WTC11 (cell line): ENCODE measurements around the gene CROCC. TPM values are rescaled to one million over a fixed set of nuclear protein-coding genes. Genes with fewer than 3 reads are reported as not detected.

ENCODE experiments used
- ATAC-seq: fragments of 200-7000 bp; cut with Tn5 transposase; 2 replicates; pipeline ENCODE4 v1.10.0; 2021; ENCODE audit warnings: mild to moderate bottlenecking, moderate library complexity
- CTCF ChIA-PET: fragments of 300-600 bp; sonication (Branson Sonifier 250); formaldehyde crosslinking; loops from one replicate; lab custom pipeline; 2021; ENCODE audit warnings: antibody characterized with exemption; lab: Charles Lee
- POLR2A ChIA-PET: fragments of 350-600 bp; sonication (Branson Sonifier 250); formaldehyde crosslinking; loops from one replicate; lab custom pipeline; 2021; ENCODE audit warnings: antibody characterized with exemption; lab: Charles Lee
- DNase-seq: peaks from one replicate; pipeline ENCODE4 v3.0.0; 2021; ENCODE audit warnings: low spot score
- H3K27ac Mint-ChIP-seq: 2 replicates; pipeline ENCODE4 v1.8.0; 2021; ENCODE audit warnings: mixed read lengths
- H3K27me3 Mint-ChIP-seq: 2 replicates; pipeline ENCODE4 v1.8.0; 2021; ENCODE audit warnings: low read depth, mild to moderate bottlenecking, moderate library complexity, mixed read lengths
- H3K36me3 Mint-ChIP-seq: 2 replicates; pipeline ENCODE4 v1.8.0; 2021; ENCODE audit warnings: mixed read lengths
- H3K4me1 Mint-ChIP-seq: 2 replicates; pipeline ENCODE4 v1.8.0; 2022; ENCODE audit warnings: mixed read lengths
- H3K4me3 Mint-ChIP-seq: 2 replicates; pipeline ENCODE4 v1.8.0; 2021; ENCODE audit warnings: mild to moderate bottlenecking, moderate library complexity, mixed read lengths
- H3K9me3 Mint-ChIP-seq: 2 replicates; pipeline ENCODE4 v1.8.0; 2021; ENCODE audit warnings: mixed read lengths
- CBFB ChIP-seq: sonication (generic); formaldehyde crosslinking; IDR thresholded peaks from 2 replicates; pipeline ENCODE4 v1.8.1; 2022; ENCODE audit warnings: mild to moderate bottlenecking, low read depth, missing genetic modification reagents
- CREM ChIP-seq: sonication (generic); formaldehyde crosslinking; IDR thresholded peaks from 2 replicates; pipeline ENCODE4 v1.8.1; 2022; ENCODE audit warnings: mild to moderate bottlenecking, missing genetic modification reagents, moderate library complexity
- GTF2I ChIP-seq: fragments of 250-450 bp; sonication (Bioruptor Pico); conservative IDR thresholded peaks from 2 replicates; pipeline ENCODE4 v1.4.0; 2021; ENCODE audit warnings: mild to moderate bottlenecking
- JAZF1 ChIP-seq: fragments of 250-450 bp; sonication (Bioruptor Pico); IDR thresholded peaks from 2 replicates; pipeline ENCODE4 v1.9.0; 2021; ENCODE audit warnings: moderate library complexity, mild to moderate bottlenecking, inconsistent platforms
- KAT7 ChIP-seq: sonication (generic); formaldehyde crosslinking; IDR thresholded peaks from 2 replicates; pipeline ENCODE4 v1.8.1; 2023; ENCODE audit warnings: missing genetic modification reagents, mild to moderate bottlenecking, borderline replicate concordance
- NFATC4 ChIP-seq: fragments of 250-450 bp; sonication (Bioruptor Pico); IDR thresholded peaks from 2 replicates; pipeline ENCODE4 v1.9.0; 2021; ENCODE audit warnings: mild to moderate bottlenecking
- RORB ChIP-seq: fragments of 250-450 bp; sonication (Bioruptor Pico); IDR thresholded peaks from 2 replicates; pipeline ENCODE4 v1.9.0; 2021; ENCODE audit warnings: mild to moderate bottlenecking
- TCF7 ChIP-seq: sonication (generic); formaldehyde crosslinking; IDR thresholded peaks from 2 replicates; pipeline ENCODE4 v1.8.0; 2022; ENCODE audit warnings: mild to moderate bottlenecking, low read depth, missing genetic modification reagents, moderate library complexity
- ZNF121 ChIP-seq: sonication (generic); formaldehyde crosslinking; IDR thresholded peaks from 2 replicates; pipeline ENCODE4 v1.8.0; 2023; ENCODE audit warnings: missing genetic modification reagents
- ZNF138 ChIP-seq: sonication (generic); formaldehyde crosslinking; conservative IDR thresholded peaks from 2 replicates; pipeline ENCODE4 v1.8.1; 2022; ENCODE audit warnings: mild to moderate bottlenecking, moderate library complexity, missing genetic modification reagents
- ZNF317 ChIP-seq: sonication (generic); formaldehyde crosslinking; IDR thresholded peaks from 2 replicates; pipeline ENCODE4 v1.8.1; 2023; ENCODE audit warnings: low read depth, mild to moderate bottlenecking, moderate library complexity, missing genetic modification reagents, borderline replicate concordance
- ZNF396 ChIP-seq: fragments of 250-450 bp; sonication (Bioruptor Pico); IDR thresholded peaks from 2 replicates; pipeline ENCODE4 v1.8.0; 2021; ENCODE audit warnings: mild to moderate bottlenecking, moderate library complexity, borderline replicate concordance
- ZNF416 ChIP-seq: fragments of 250-450 bp; sonication (Bioruptor Pico); IDR thresholded peaks from 2 replicates; pipeline ENCODE4 v1.9.0; 2021; ENCODE audit warnings: mild to moderate bottlenecking, inconsistent platforms
- total RNA-seq: library from RNA; stranded (reverse); gene quantifications from 3 replicates; pipeline ENCODE4 v1.2.3, GENCODE V29; 2021
- TF ChIP-seq, protein P1 (sequence below): fragments of 250-450 bp; sonication (Bioruptor Pico); IDR thresholded peaks from 2 replicates; pipeline ENCODE4 v1.9.0; 2021; ENCODE audit warnings: mild to moderate bottlenecking
- TF ChIP-seq, protein P2 (sequence below): sonication (generic); formaldehyde crosslinking; IDR thresholded peaks from 2 replicates; pipeline ENCODE4 v1.8.0; 2022; ENCODE audit warnings: mild to moderate bottlenecking, missing genetic modification reagents
- TF ChIP-seq, protein P3 (sequence below): sonication (generic); formaldehyde crosslinking; IDR thresholded peaks from 2 replicates; pipeline ENCODE4 v1.8.1; 2023; ENCODE audit warnings: mild to moderate bottlenecking, missing genetic modification reagents
- TF ChIP-seq, protein P4 (sequence below): sonication (generic); formaldehyde crosslinking; IDR thresholded peaks from 2 replicates; pipeline ENCODE4 v1.8.1; 2023; ENCODE audit warnings: mild to moderate bottlenecking, missing genetic modification reagents
- TF ChIP-seq, protein P5 (sequence below): fragments of 250-450 bp; sonication (Bioruptor Pico); IDR thresholded peaks from 2 replicates; pipeline ENCODE4 v1.9.0; 2021; ENCODE audit warnings: mild to moderate bottlenecking, borderline replicate concordance
- TF ChIP-seq, protein P6 (sequence below): sonication (generic); formaldehyde crosslinking; IDR thresholded peaks from 2 replicates; pipeline ENCODE4 v1.8.1; 2023; ENCODE audit warnings: mild to moderate bottlenecking, missing genetic modification reagents, moderate library complexity
- TF ChIP-seq, protein P7 (sequence below): sonication (generic); formaldehyde crosslinking; IDR thresholded peaks from 2 replicates; pipeline ENCODE4 v1.8.0; 2022; ENCODE audit warnings: missing genetic modification reagents

CROCC gene
- total RNA-seq, 1 experiment from 2014 or later: 75.6 TPM

DNA sequence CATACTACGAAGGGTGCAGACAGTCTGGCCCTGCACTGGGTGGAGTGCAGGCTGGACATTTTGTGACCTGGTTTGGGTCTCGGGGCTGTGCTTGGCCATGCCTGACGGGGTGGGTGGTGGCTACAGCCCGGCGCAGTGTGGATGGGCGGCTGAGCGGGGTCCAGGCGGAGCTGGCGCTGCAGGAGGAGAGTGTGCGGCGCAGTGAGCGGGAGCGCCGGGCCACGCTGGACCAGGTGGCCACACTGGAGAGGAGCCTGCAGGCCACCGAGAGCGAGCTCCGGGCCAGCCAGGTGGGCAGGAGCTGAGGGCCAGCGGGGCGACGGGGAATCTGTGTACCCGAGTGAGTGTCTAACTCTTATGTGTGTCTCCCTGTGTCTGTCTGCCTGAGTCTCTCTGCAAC lies 44.6 kb downstream of the CROCC start:
- peaks cover 22% of the 10 kb centered on the region for H3K36me3 Mint-ChIP-seq
- H3K9me3 Mint-ChIP-seq: no peaks in the 10 kb centered on the region
- no peak overlapping the region for H3K27ac Mint-ChIP-seq
- no peak for TF ChIP-seq ZNF396 (CRISPR knock-in tag)
- no peak for TF ChIP-seq TCF7 (CRISPR knock-in tag)
- TF ChIP-seq, protein P1, sequence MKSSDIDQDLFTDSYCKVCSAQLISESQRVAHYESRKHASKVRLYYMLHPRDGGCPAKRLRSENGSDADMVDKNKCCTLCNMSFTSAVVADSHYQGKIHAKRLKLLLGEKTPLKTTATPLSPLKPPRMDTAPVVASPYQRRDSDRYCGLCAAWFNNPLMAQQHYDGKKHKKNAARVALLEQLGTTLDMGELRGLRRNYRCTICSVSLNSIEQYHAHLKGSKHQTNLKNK: no peak
- no peak for TF ChIP-seq ZNF138
- TF ChIP-seq, protein P2, sequence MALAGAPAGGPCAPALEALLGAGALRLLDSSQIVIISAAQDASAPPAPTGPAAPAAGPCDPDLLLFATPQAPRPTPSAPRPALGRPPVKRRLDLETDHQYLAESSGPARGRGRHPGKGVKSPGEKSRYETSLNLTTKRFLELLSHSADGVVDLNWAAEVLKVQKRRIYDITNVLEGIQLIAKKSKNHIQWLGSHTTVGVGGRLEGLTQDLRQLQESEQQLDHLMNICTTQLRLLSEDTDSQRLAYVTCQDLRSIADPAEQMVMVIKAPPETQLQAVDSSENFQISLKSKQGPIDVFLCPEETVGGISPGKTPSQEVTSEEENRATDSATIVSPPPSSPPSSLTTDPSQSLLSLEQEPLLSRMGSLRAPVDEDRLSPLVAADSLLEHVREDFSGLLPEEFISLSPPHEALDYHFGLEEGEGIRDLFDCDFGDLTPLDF (CRISPR knock-in tag): no peak
- TF ChIP-seq, all 79 proteins: peak for 0
- Mint-ChIP-seq H3K27me3 (no peaks in the 10 kb centered on the region), H3K4me1 (0 out of 2 replicates have a peak, but pooled peaks cover 2% of the 10 kb centered on the region), H3K4me3 (no peak overlapping the region)
- DNase-seq: no peak
- CTCF ChIA-PET: interaction anchor here (1.2 to 2.5 kb wide), 4 partner anchors 12 to 41 kb away, joined by 4 to 14 read pairs (median 4); no protein-coding TSS in a partner anchor
- POLR2A ChIA-PET: no interaction called here
- ATAC-seq: no peak

DNA sequence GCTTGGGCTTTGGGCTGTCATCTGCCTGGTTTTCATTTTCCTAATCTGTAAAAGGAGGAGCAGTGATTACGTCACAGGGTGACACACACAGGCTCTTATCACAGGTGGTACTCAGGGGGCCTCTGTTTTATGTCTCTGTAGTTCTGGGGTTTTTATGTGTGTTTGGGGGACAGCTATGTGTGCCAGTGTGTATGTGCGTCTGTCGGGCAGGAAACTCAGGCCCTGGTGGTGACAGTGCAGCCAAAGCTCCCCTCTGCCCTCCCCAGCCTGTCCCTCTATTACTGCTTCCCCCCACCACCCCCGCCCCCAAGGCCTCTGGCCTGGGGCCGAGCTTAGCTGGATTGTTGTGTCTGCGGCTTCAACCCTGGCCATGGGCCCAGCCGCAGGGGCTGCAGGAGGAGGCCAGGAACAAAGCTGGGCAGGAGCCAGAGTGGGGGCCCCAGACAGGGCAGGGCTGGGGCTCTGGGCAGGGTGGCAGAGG lies 45.4 kb downstream of the CROCC start:
- Mint-ChIP-seq H3K4me3 (no peak overlapping the region), H3K27ac (no peak overlapping the region), H3K36me3 (peaks cover 22% of the 10 kb centered on the region), H3K27me3 (no peaks in the 10 kb centered on the region), H3K4me1 (peaks cover 6% of the 10 kb centered on the region), H3K9me3 (no peaks in the 10 kb centered on the region)
- POLR2A ChIA-PET: no interaction called here
- CTCF ChIA-PET: interaction anchor here (1.1 to 2.5 kb wide), 6 partner anchors 11 to 40 kb away, joined by 3 to 14 read pairs (median 4); no protein-coding TSS in a partner anchor
- DNase-seq (no peak), ATAC-seq (no peak)
- TF ChIP-seq, protein P3, sequence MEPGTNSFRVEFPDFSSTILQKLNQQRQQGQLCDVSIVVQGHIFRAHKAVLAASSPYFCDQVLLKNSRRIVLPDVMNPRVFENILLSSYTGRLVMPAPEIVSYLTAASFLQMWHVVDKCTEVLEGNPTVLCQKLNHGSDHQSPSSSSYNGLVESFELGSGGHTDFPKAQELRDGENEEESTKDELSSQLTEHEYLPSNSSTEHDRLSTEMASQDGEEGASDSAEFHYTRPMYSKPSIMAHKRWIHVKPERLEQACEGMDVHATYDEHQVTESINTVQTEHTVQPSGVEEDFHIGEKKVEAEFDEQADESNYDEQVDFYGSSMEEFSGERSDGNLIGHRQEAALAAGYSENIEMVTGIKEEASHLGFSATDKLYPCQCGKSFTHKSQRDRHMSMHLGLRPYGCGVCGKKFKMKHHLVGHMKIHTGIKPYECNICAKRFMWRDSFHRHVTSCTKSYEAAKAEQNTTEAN: no peak
- TF ChIP-seq, protein P4, sequence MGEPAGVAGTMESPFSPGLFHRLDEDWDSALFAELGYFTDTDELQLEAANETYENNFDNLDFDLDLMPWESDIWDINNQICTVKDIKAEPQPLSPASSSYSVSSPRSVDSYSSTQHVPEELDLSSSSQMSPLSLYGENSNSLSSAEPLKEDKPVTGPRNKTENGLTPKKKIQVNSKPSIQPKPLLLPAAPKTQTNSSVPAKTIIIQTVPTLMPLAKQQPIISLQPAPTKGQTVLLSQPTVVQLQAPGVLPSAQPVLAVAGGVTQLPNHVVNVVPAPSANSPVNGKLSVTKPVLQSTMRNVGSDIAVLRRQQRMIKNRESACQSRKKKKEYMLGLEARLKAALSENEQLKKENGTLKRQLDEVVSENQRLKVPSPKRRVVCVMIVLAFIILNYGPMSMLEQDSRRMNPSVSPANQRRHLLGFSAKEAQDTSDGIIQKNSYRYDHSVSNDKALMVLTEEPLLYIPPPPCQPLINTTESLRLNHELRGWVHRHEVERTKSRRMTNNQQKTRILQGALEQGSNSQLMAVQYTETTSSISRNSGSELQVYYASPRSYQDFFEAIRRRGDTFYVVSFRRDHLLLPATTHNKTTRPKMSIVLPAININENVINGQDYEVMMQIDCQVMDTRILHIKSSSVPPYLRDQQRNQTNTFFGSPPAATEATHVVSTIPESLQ (CRISPR knock-in tag): no peak
- no peak for TF ChIP-seq ZNF121
- no peak for TF ChIP-seq CREM (CRISPR knock-in tag)
- TF ChIP-seq GTF2I (CRISPR knock-in tag): no peak
- TF ChIP-seq, protein P5, sequence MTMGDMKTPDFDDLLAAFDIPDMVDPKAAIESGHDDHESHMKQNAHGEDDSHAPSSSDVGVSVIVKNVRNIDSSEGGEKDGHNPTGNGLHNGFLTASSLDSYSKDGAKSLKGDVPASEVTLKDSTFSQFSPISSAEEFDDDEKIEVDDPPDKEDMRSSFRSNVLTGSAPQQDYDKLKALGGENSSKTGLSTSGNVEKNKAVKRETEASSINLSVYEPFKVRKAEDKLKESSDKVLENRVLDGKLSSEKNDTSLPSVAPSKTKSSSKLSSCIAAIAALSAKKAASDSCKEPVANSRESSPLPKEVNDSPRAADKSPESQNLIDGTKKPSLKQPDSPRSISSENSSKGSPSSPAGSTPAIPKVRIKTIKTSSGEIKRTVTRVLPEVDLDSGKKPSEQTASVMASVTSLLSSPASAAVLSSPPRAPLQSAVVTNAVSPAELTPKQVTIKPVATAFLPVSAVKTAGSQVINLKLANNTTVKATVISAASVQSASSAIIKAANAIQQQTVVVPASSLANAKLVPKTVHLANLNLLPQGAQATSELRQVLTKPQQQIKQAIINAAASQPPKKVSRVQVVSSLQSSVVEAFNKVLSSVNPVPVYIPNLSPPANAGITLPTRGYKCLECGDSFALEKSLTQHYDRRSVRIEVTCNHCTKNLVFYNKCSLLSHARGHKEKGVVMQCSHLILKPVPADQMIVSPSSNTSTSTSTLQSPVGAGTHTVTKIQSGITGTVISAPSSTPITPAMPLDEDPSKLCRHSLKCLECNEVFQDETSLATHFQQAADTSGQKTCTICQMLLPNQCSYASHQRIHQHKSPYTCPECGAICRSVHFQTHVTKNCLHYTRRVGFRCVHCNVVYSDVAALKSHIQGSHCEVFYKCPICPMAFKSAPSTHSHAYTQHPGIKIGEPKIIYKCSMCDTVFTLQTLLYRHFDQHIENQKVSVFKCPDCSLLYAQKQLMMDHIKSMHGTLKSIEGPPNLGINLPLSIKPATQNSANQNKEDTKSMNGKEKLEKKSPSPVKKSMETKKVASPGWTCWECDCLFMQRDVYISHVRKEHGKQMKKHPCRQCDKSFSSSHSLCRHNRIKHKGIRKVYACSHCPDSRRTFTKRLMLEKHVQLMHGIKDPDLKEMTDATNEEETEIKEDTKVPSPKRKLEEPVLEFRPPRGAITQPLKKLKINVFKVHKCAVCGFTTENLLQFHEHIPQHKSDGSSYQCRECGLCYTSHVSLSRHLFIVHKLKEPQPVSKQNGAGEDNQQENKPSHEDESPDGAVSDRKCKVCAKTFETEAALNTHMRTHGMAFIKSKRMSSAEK (CRISPR knock-in tag): no peak
- TF ChIP-seq RORB (CRISPR knock-in tag): no peak
- TF ChIP-seq, protein P2 (CRISPR knock-in tag): no peak
- no peak for TF ChIP-seq KAT7 (CRISPR knock-in tag)
- TF ChIP-seq CBFB (CRISPR knock-in tag): no peak
- TF ChIP-seq ZNF317 (CRISPR knock-in tag): no peak
- TF ChIP-seq NFATC4 (CRISPR knock-in tag): no peak
- TF ChIP-seq JAZF1 (CRISPR knock-in tag): no peak
- TF ChIP-seq, protein P6, sequence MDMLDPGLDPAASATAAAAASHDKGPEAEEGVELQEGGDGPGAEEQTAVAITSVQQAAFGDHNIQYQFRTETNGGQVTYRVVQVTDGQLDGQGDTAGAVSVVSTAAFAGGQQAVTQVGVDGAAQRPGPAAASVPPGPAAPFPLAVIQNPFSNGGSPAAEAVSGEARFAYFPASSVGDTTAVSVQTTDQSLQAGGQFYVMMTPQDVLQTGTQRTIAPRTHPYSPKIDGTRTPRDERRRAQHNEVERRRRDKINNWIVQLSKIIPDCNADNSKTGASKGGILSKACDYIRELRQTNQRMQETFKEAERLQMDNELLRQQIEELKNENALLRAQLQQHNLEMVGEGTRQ (CRISPR knock-in tag): no peak
- TF ChIP-seq, protein P7, sequence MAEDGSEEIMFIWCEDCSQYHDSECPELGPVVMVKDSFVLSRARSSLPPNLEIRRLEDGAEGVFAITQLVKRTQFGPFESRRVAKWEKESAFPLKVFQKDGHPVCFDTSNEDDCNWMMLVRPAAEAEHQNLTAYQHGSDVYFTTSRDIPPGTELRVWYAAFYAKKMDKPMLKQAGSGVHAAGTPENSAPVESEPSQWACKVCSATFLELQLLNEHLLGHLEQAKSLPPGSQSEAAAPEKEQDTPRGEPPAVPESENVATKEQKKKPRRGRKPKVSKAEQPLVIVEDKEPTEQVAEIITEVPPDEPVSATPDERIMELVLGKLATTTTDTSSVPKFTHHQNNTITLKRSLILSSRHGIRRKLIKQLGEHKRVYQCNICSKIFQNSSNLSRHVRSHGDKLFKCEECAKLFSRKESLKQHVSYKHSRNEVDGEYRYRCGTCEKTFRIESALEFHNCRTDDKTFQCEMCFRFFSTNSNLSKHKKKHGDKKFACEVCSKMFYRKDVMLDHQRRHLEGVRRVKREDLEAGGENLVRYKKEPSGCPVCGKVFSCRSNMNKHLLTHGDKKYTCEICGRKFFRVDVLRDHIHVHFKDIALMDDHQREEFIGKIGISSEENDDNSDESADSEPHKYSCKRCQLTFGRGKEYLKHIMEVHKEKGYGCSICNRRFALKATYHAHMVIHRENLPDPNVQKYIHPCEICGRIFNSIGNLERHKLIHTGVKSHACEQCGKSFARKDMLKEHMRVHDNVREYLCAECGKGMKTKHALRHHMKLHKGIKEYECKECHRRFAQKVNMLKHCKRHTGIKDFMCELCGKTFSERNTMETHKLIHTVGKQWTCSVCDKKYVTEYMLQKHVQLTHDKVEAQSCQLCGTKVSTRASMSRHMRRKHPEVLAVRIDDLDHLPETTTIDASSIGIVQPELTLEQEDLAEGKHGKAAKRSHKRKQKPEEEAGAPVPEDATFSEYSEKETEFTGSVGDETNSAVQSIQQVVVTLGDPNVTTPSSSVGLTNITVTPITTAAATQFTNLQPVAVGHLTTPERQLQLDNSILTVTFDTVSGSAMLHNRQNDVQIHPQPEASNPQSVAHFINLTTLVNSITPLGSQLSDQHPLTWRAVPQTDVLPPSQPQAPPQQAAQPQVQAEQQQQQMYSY: no peak
- no peak for TF ChIP-seq ZNF416 (CRISPR knock-in tag)
